Activated CD8-positive, alpha-beta T cell treated with anti-CD3 and anti-CD28 coated beads for 36 hours (primary cell): ENCODE data around the gene DCAF12. TPM values are rescaled to one million over a fixed set of nuclear protein-coding genes. Genes with fewer than 3 reads are reported as not detected.

Source experiments
- ATAC-seq: fragments of 200-7000 bp; cut with Tn5 transposase; one replicate; pipeline ENCODE4 v1.10.0; 2021; ENCODE audit warnings: mild to moderate bottlenecking, moderate library complexity
- CTCF ChIA-PET: fragments of 350-600 bp; sonication (Branson Sonifier 250); formaldehyde crosslinking; loops from one replicate; lab custom pipeline; 2021; ENCODE audit warnings: antibody characterized with exemption; lab: Charles Lee
- POLR2A ChIA-PET: fragments of 350-600 bp; sonication (Branson Sonifier 250); formaldehyde crosslinking; loops from one replicate; lab custom pipeline; 2021; ENCODE audit warnings: antibody characterized with exemption; lab: Charles Lee
- DNase-seq: peaks from one replicate; pipeline ENCODE4 v3.0.0-alpha.2; 2020
- H3K27ac Mint-ChIP-seq: one replicate; pipeline ENCODE4 v1.8.0; 2021; ENCODE audit warnings: mild to moderate bottlenecking, mixed read lengths
- H3K27me3 Mint-ChIP-seq: one replicate; pipeline ENCODE4 v1.8.0; 2021; ENCODE audit warnings: mixed read lengths
- H3K36me3 Mint-ChIP-seq: one replicate; pipeline ENCODE4 v1.8.0; 2021; ENCODE audit warnings: low read depth, mixed read lengths
- H3K4me1 Mint-ChIP-seq: one replicate; pipeline ENCODE4 v1.8.0; 2021; ENCODE audit warnings: low read depth, mixed read lengths
- H3K4me3 Mint-ChIP-seq: one replicate; pipeline ENCODE4 v1.8.0; 2021; ENCODE audit warnings: mild to moderate bottlenecking, moderate library complexity, mixed read lengths
- H3K9me3 Mint-ChIP-seq: one replicate; pipeline ENCODE4 v1.8.0; 2021; ENCODE audit warnings: mixed read lengths
- intact Hi-C: fragments of 100-400 bp; cut with micrococcal nuclease; formaldehyde crosslinking; loops from one replicate; pipeline ENCODE4 v1.10.0; 2022
- total RNA-seq, 2 experiments: library from RNA; stranded (reverse); gene quantifications; one replicate each; pipeline ENCODE4 v1.2.3, GENCODE V29; 2021
- TF ChIP-seq, protein P1 (sequence below): fragments of 200-600 bp; IDR thresholded peaks from one replicate; pipeline ENCODE4 v1.8.0; 2022; ENCODE audit warnings: antibody characterized with exemption, mild to moderate bottlenecking

Gene DCAF12
- total RNA-seq, 2 experiments from 2014 or later, result 30.5 to 34.7 TPM

DNA sequence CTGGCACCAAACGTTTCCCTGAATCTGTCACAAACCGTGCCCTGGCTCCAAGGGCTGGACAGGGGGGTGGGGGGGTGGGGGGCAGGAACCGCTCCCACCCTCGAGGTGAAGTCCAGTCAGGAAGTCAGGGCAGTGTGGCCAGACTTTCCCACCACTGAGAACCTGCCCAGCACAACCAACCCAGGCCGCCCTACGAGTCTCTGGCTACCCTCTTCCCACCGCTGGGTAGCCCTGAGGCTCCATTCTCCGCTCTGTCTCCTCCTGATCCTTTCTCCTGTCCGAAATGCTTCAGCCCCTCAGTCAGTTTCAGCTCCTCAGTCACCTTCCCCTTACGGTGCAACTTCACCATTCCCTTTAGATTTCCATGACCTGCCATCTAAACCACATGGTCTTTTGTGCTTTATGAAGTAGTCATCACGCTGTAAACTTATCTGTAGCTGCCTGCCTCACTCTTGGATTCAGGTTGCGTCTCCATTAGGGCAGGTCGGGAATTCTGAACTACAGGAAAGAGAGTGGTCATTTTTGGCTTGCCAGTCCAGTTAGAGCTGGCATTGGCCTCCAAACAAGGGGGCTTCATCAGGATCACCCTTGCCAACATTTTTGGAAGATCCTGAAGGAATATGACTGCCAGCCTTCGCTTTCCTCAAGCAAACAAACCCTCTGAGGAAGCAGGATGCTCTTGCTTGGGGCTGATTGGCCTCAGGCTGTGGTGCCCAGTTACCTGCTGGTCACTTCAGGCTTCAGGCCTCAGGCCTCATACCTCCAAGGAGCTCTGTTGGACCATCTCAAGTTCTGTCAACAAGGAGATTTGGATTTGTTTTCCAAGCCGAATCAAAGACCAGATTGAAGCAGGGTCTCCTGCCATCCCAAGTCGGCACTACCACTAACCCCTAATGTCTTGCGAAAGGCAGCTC is 794 bp upstream of the DCAF12 start:
- Mint-ChIP-seq H3K9me3 (no peaks in the 10 kb centered on the region), H3K4me1 (peaks cover 32% of the 10 kb centered on the region), H3K4me3 (peak overlapping the region; percentile 98), H3K27me3 (no peaks in the 10 kb centered on the region), H3K27ac (peak overlapping the region; percentile 97), H3K36me3 (peaks cover 28% of the 10 kb centered on the region)
- TF ChIP-seq, protein P1, sequence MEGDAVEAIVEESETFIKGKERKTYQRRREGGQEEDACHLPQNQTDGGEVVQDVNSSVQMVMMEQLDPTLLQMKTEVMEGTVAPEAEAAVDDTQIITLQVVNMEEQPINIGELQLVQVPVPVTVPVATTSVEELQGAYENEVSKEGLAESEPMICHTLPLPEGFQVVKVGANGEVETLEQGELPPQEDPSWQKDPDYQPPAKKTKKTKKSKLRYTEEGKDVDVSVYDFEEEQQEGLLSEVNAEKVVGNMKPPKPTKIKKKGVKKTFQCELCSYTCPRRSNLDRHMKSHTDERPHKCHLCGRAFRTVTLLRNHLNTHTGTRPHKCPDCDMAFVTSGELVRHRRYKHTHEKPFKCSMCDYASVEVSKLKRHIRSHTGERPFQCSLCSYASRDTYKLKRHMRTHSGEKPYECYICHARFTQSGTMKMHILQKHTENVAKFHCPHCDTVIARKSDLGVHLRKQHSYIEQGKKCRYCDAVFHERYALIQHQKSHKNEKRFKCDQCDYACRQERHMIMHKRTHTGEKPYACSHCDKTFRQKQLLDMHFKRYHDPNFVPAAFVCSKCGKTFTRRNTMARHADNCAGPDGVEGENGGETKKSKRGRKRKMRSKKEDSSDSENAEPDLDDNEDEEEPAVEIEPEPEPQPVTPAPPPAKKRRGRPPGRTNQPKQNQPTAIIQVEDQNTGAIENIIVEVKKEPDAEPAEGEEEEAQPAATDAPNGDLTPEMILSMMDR, result no peak
- intact Hi-C loops, result loop anchor here (10.0 kb wide), 1 partner anchor 128 kb away; no protein-coding TSS in a partner anchor
- DNase-seq (no peak), ATAC-seq (no peak)
- ChIA-PET POLR2A (interaction anchor here (0.5 to 1.9 kb wide), 5 partner anchors 20 to 889 kb away, joined by 3 to 7 read pairs (median 3); no protein-coding TSS in a partner anchor), CTCF (interaction anchor here (1.0 kb wide), 1 partner anchor 277 kb away, joined by 3 read pairs; no protein-coding TSS in a partner anchor)

DNA sequence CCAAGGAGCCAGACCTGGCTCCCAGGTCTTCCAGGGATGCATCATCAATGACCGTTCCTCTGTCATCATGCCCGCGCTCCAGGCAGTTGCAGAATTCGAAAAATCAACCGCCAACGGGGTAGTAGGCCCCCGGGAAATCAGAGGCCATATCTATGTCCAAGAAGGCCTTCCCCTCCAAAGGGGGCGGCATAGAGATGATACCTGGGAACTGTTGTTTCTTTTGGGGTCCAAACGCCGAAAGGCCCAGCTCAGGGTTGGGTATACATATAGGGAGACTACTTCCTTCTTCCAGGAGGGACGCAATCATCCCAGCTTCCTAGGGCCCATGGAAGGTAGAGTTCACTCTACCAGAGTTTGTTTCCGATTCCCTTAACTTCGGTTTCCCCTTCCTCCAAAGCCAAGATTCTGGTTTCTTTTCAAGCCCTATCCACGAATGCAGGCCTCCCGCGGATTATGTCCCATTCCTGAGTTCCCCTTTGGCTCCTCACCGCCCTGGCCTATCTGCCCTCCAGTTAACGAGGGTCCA is 754 bp downstream of the DCAF12 start:
- TF ChIP-seq, protein P1, result no peak
- CTCF ChIA-PET, result interaction anchor here (1.4 kb wide), 1 partner anchor 32 kb away, joined by 3 read pairs; no protein-coding TSS in a partner anchor
- H3K27ac Mint-ChIP-seq, result peak overlapping the region; percentile 97
- H3K4me3 Mint-ChIP-seq, result peak overlapping the region; percentile 98
- intact Hi-C loops, result loop anchor here (10.0 kb wide), 1 partner anchor 129 kb away; no protein-coding TSS in a partner anchor
- POLR2A ChIA-PET, result interaction anchor here (0.6 to 1.9 kb wide), 3 partner anchors 36 to 287 kb away, joined by 3 to 7 read pairs (median 5); no protein-coding TSS in a partner anchor
- H3K27me3 Mint-ChIP-seq, result no peaks in the 10 kb centered on the region
- peaks cover 40% of the 10 kb centered on the region for H3K36me3 Mint-ChIP-seq
- no peak for ATAC-seq
- peaks cover 43% of the 10 kb centered on the region for H3K4me1 Mint-ChIP-seq
- peak; percentile 28 for DNase-seq
- no peaks in the 10 kb centered on the region for H3K9me3 Mint-ChIP-seq

DNA sequence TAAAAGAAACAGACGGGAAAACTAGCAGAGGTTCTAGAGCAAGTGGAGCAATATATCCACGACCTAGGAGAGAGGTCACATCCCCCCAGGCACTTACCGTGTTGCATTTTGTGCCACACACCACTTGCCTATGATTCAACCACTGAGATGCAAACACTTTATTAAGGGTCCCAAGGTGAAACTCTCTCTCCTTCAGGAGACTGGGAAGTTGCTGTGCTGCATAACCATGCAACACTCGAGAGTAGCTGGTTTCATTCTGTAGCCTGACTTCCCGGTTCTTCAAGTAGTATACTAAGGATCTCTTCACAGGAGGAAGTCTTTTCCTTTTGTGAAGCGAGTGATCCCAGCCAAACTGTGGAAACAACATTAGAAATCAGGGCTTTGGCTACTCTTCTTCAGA is 1.6 kb downstream of the DCAF12 start:
- POLR2A ChIA-PET, result no interaction called here
- DNase-seq (no peak), ATAC-seq (no peak)
- H3K9me3 Mint-ChIP-seq, result no peaks in the 10 kb centered on the region
- H3K36me3 Mint-ChIP-seq, result peaks cover 42% of the 10 kb centered on the region
- CTCF ChIA-PET, result interaction anchor here (1.4 kb wide), 1 partner anchor 33 kb away, joined by 3 read pairs; no protein-coding TSS in a partner anchor
- peak overlapping the region; percentile 98 for H3K4me3 Mint-ChIP-seq
- intact Hi-C loops, result loop anchor here (10.0 kb wide), 1 partner anchor 130 kb away; no protein-coding TSS in a partner anchor
- TF ChIP-seq, protein P1, result no peak
- peaks cover 45% of the 10 kb centered on the region for H3K4me1 Mint-ChIP-seq
- H3K27me3 Mint-ChIP-seq, result no peaks in the 10 kb centered on the region
- H3K27ac Mint-ChIP-seq, result peak overlapping the region; percentile 97

DNA sequence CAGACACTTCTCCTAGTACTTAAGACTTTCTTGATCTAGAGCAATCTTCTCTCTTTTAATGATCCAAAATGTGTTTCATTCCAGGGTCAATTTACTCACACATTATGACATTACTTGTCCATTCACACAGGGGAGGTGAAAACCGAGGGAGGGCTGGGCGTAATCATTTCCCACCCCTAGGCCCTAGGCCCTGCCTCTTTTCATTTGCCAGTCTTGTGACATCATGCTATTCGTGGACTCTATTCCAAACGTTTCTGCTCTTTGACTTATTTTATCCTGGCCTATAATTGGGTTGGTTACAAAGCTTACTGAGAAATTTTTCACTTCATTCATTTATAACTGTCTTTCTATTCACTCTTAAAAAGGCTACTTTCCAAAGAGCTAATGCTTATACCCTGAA is 2.4 kb downstream of the DCAF12 start:
- DNase-seq, result peak; percentile 31
- peaks cover 42% of the 10 kb centered on the region for H3K36me3 Mint-ChIP-seq
- peaks cover 45% of the 10 kb centered on the region for H3K4me1 Mint-ChIP-seq
- ATAC-seq, result no peak
- ChIA-PET POLR2A (no interaction called here), CTCF (no interaction called here)
- H3K9me3 Mint-ChIP-seq, result no peaks in the 10 kb centered on the region
- intact Hi-C loops, result loop anchor here (10.0 kb wide), 1 partner anchor 131 kb away; no protein-coding TSS in a partner anchor
- TF ChIP-seq, protein P1, result no peak
- peak overlapping the region; percentile 97 for H3K27ac Mint-ChIP-seq
- peak overlapping the region; percentile 98 for H3K4me3 Mint-ChIP-seq
- no peaks in the 10 kb centered on the region for H3K27me3 Mint-ChIP-seq
